Trophoblast cell (in vitro differentiated cells and primary cell): ENCODE measurements around the gene TSPAN19.
A peak's percentile ranks its signal among the peaks of the same experiment; 100 is the strongest.

Experiments
- DNase-seq, 2 donors: peaks; one replicate each; pipeline ENCODE4 v3.0.0-alpha.2; 2016
- H2AFZ ChIP-seq: 2 replicates; pipeline ENCODE4 v1.6.1; 2013; ENCODE audit warnings: low read length, moderate library complexity, mild to moderate bottlenecking; ENCODE audit not compliant: insufficient read depth, poor library complexity
- H2AK5ac ChIP-seq: 2 replicates; pipeline ENCODE4 v1.6.1; 2013; ENCODE audit warnings: mild to moderate bottlenecking, low read length
- H2BK120ac ChIP-seq: 2 replicates; pipeline ENCODE4 v1.6.1; 2013; ENCODE audit warnings: low read length, mild to moderate bottlenecking, moderate library complexity; ENCODE audit not compliant: insufficient read depth, poor library complexity
- H2BK12ac ChIP-seq: 2 replicates; pipeline ENCODE4 v1.6.1; 2013; ENCODE audit warnings: mild to moderate bottlenecking, low read length, moderate library complexity
- H2BK5ac ChIP-seq: 2 replicates; pipeline ENCODE4 v1.6.1; 2013; ENCODE audit warnings: low read length, low read depth, moderate library complexity, mild to moderate bottlenecking; ENCODE audit not compliant: poor library complexity
- H3K14ac ChIP-seq: 2 replicates; pipeline ENCODE4 v1.6.1; 2013; ENCODE audit warnings: mild to moderate bottlenecking, low read length
- H3K18ac ChIP-seq: 2 replicates; pipeline ENCODE4 v1.6.1; 2013; ENCODE audit warnings: mild to moderate bottlenecking, low read length
- H3K23ac ChIP-seq: 2 replicates; pipeline ENCODE4 v1.6.1; 2013; ENCODE audit warnings: low read length
- H3K27ac ChIP-seq: 2 replicates; pipeline ENCODE4 v1.5.1; 2013; ENCODE audit warnings: low read depth, mild to moderate bottlenecking, inconsistent platforms, low read length, moderate library complexity
- H3K27me3 ChIP-seq: 2 replicates; pipeline ENCODE4 v1.6.1; 2013; ENCODE audit warnings: inconsistent platforms, mild to moderate bottlenecking, low read length, moderate library complexity; ENCODE audit not compliant: insufficient read depth
- H3K36me3 ChIP-seq, 2 experiments: 1 replicate in 1 of 2; 2 replicates in 1 of 2; pipeline ENCODE4 v1.6.1; 2013; ENCODE audit warnings: low read length in 2 of 2, mild to moderate bottlenecking in 2 of 2, moderate library complexity in 1 of 2; ENCODE audit not compliant: insufficient read depth in 2 of 2, control insufficient read depth in 1 of 2
- H3K4ac ChIP-seq: 2 replicates; pipeline ENCODE4 v1.6.1; 2013; ENCODE audit warnings: low read depth, mild to moderate bottlenecking, low read length, moderate library complexity
- H3K4me1 ChIP-seq, 2 experiments: 1 replicate in 1 of 2; 2 replicates in 1 of 2; pipeline ENCODE4 v1.6.1; 2013; ENCODE audit warnings: low read length in 2 of 2, mild to moderate bottlenecking in 2 of 2, moderate library complexity in 1 of 2; ENCODE audit not compliant: insufficient read depth in 2 of 2, control insufficient read depth in 1 of 2
- H3K4me2 ChIP-seq: 2 replicates; pipeline ENCODE4 v1.6.1; 2013; ENCODE audit warnings: inconsistent platforms, mild to moderate bottlenecking, low read length, moderate library complexity
- H3K4me3 ChIP-seq: 2 replicates; pipeline ENCODE4 v1.5.1; 2013; ENCODE audit warnings: mild to moderate bottlenecking, low read depth, low read length, inconsistent platforms
- H3K79me1 ChIP-seq: one replicate; pipeline ENCODE4 v1.6.1; 2013; ENCODE audit warnings: low read length
- H3K79me2 ChIP-seq: 2 replicates; pipeline ENCODE4 v1.6.1; 2013; ENCODE audit warnings: low read length, mild to moderate bottlenecking; ENCODE audit not compliant: control insufficient read depth, insufficient read depth, poor library complexity
- H3K9ac ChIP-seq: 2 replicates; pipeline ENCODE4 v1.6.1; 2013; ENCODE audit warnings: mild to moderate bottlenecking, low read length
- H3K9me3 ChIP-seq: 2 replicates; pipeline ENCODE4 v1.6.1; 2013; ENCODE audit warnings: low read depth, mild to moderate bottlenecking, control low read depth, inconsistent platforms, low read length; ENCODE audit not compliant: insufficient read depth
- H4K12ac ChIP-seq: 2 replicates; pipeline ENCODE4 v1.6.1; 2013; ENCODE audit warnings: low read depth, mild to moderate bottlenecking, low read length, moderate library complexity
- H4K8ac ChIP-seq: 2 replicates; pipeline ENCODE4 v1.6.1; 2013; ENCODE audit warnings: low read depth, mild to moderate bottlenecking, low read length, moderate library complexity
- H4K91ac ChIP-seq: one replicate; pipeline ENCODE4 v1.6.1; 2013; ENCODE audit warnings: low read depth, mild to moderate bottlenecking, low read length, moderate library complexity
- WGBS: extraction: QIAGEN DNeasy Blood & Tissue Kit; methylation state at CpG from one replicate; pipeline ENCODE4 v1.1.7; 2013; ENCODE audit warnings: missing lambda C conversion rate; ENCODE audit not compliant: insufficient read length, insufficient coverage; ENCODE audit errors: extremely low coverage; 5-methylcytosine and 5-hydroxymethylcytosine counted together

TSPAN19 gene

GRCh38 chr12:85057370-85057963, 21.4 kb upstream of the TSPAN19 start:
- Histone ChIP-seq H2BK120ac (no peak overlapping the region), H3K4me1 (no peaks in the 10 kb centered on the region), H2AK5ac (no peak overlapping the region), H2BK5ac (no peak overlapping the region), H3K27me3 (no peaks in the 10 kb centered on the region), H3K9ac (no peak overlapping the region), H3K4ac (no peak overlapping the region), H3K27ac (no peak overlapping the region), H4K91ac (no peak overlapping the region), H3K79me1 (no peaks in the 10 kb centered on the region), H3K9me3 (no peaks in the 10 kb centered on the region), H2BK12ac (no peak overlapping the region), H3K14ac (no peak overlapping the region), H4K12ac (no peak overlapping the region), H3K79me2 (no peaks in the 10 kb centered on the region), H3K23ac (no peak overlapping the region), H3K36me3 (no peaks in the 10 kb centered on the region), H2AFZ (no peak overlapping the region), H3K4me2 (no peak overlapping the region), H4K8ac (no peak overlapping the region), H3K4me3 (no peak overlapping the region), H3K18ac (no peak overlapping the region)
- DNase-seq: peak; percentile 16 to 76
- no CpG with 5 or more reads among the region's 2 CpGs for WGBS

DNA sequence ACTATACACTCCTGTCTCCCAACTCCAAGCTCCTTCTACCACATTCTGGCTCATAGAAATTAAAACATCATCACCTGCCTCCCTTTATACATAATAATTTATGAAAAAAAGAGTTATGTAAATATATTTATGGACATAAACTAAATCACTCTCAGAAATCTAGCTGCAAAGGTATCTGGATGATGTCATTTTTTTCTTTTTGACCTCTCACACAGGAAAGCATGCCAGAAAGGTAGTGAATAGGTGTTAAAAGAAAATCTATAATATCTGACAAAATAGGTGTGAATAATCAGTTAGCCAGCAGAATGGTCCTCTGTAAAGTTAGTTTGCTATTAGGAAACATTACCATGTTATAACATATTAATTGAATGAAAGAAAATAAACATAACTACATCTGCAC, 7.8 kb upstream of the TSPAN19 start:
- H2BK120ac ChIP-seq: no peak overlapping the region
- H2AFZ ChIP-seq: no peak overlapping the region
- H3K79me1 ChIP-seq: no peaks in the 10 kb centered on the region
- no peaks in the 10 kb centered on the region for H3K27me3 ChIP-seq
- H2AK5ac ChIP-seq: no peak overlapping the region
- no peaks in the 10 kb centered on the region for H3K9me3 ChIP-seq
- no peak overlapping the region for H3K9ac ChIP-seq
- H4K91ac ChIP-seq: no peak overlapping the region
- no peak overlapping the region for H4K8ac ChIP-seq
- H3K4me3 ChIP-seq: no peak overlapping the region
- no peak overlapping the region for H4K12ac ChIP-seq
- no peaks in the 10 kb centered on the region for H3K36me3 ChIP-seq
- H3K4me2 ChIP-seq: no peak overlapping the region
- H3K14ac ChIP-seq: no peak overlapping the region
- no peak overlapping the region for H2BK5ac ChIP-seq
- no peak overlapping the region for H2BK12ac ChIP-seq
- H3K79me2 ChIP-seq: no peaks in the 10 kb centered on the region
- no peak overlapping the region for H3K18ac ChIP-seq
- no peaks in the 10 kb centered on the region for H3K4me1 ChIP-seq
- H3K23ac ChIP-seq: no peak overlapping the region
- DNase-seq: no peak
- H3K4ac ChIP-seq: no peak overlapping the region
- no peak overlapping the region for H3K27ac ChIP-seq

DNA sequence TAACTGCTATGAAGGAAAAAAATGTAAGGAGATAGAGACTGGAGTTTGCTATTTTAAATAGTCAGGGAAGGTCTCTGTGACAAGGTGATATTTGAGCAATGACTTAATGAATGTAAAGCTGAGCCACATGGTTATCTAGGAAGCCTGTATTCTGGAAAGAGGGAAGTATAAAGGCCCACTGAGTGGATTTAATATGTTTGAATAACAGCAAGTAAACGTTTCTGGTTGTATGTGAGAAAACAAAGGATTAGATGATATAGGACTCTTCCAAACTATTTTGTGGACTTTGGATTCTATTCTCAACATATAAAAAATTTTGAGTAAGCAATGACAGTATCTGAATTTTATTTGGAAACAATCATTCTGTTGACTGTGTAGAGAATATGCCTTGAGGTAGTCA, 5.3 kb upstream of the TSPAN19 start:
- no peak overlapping the region for H3K4ac ChIP-seq
- H2BK120ac ChIP-seq: no peak overlapping the region
- H3K9me3 ChIP-seq: no peaks in the 10 kb centered on the region
- H3K79me1 ChIP-seq: no peaks in the 10 kb centered on the region
- H3K36me3 ChIP-seq: no peaks in the 10 kb centered on the region
- H4K8ac ChIP-seq: no peak overlapping the region
- H2BK5ac ChIP-seq: no peak overlapping the region
- no peak overlapping the region for H3K9ac ChIP-seq
- DNase-seq: no peak
- no peaks in the 10 kb centered on the region for H3K27me3 ChIP-seq
- no peak overlapping the region for H4K91ac ChIP-seq
- no peak overlapping the region for H3K23ac ChIP-seq
- H2AK5ac ChIP-seq: no peak overlapping the region
- H3K4me3 ChIP-seq: no peak overlapping the region
- H3K18ac ChIP-seq: no peak overlapping the region
- no peak overlapping the region for H2BK12ac ChIP-seq
- no peak overlapping the region for H3K4me2 ChIP-seq
- no peak overlapping the region for H4K12ac ChIP-seq
- no peak overlapping the region for H2AFZ ChIP-seq
- no CpG with 5 or more reads among the region's 1 CpG for WGBS
- no peak overlapping the region for H3K27ac ChIP-seq
- H3K14ac ChIP-seq: no peak overlapping the region
- H3K79me2 ChIP-seq: no peaks in the 10 kb centered on the region
- H3K4me1 ChIP-seq: no peaks in the 10 kb centered on the region

DNA sequence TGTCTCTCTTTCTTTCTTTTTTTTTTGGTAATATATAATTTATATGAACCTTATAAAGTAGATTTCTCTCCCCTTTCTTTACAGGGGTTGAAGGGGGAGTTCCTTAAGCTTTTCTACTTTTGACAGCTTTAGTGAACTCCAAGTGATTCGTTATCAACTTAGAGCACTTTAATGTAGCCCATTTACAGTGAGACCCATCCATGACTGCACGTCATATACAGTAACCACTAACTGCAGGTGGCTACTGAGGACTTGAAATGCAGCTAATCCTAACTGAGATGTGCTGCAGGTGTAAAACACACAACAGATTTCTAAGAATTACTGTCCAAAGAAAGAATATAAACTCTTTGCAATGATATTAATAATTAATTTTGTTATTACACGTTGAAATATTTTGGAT, 656 bp upstream of the TSPAN19 start:
- Histone ChIP-seq H3K9ac (no peak overlapping the region), H3K23ac (no peak overlapping the region), H3K9me3 (no peaks in the 10 kb centered on the region), H2AK5ac (no peak overlapping the region), H3K27me3 (no peaks in the 10 kb centered on the region), H3K4me2 (peak overlapping the region; percentile 95), H2BK12ac (no peak overlapping the region), H2AFZ (no peak overlapping the region), H4K12ac (no peak overlapping the region), H3K18ac (no peak overlapping the region), H2BK5ac (no peak overlapping the region), H3K14ac (no peak overlapping the region), H3K27ac (no peak overlapping the region), H4K8ac (no peak overlapping the region), H3K36me3 (no peaks in the 10 kb centered on the region), H3K79me1 (no peaks in the 10 kb centered on the region), H3K79me2 (no peaks in the 10 kb centered on the region), H2BK120ac (no peak overlapping the region), H3K4ac (no peak overlapping the region), H3K4me1 (no peaks in the 10 kb centered on the region), H3K4me3 (no peak overlapping the region), H4K91ac (no peak overlapping the region)
- no CpG with 5 or more reads among the region's 3 CpGs for whole genome bisulfite sequencing
- DNase-seq: no peak
